Pancreas (tissue), 10 donors: ENCODE measurements around the gene DOCK11. TPM values are rescaled to one million over a fixed set of nuclear protein-coding genes. Genes with fewer than 3 reads are reported as not detected.

Experiments
- ATAC-seq, 4 donors: fragments of 200-7000 bp; cut with Tn5 transposase; one replicate each; pipeline versions ENCODE4 v1.8.0 to v1.9.1; 2020; ENCODE audit warnings: mild to moderate bottlenecking in 4 of 4, moderate library complexity in 4 of 4
- DNase-seq, 6 donors: peaks; one replicate each; pipeline ENCODE4 v3.0.0-alpha.2; 2020
- FAIRE-seq: peaks from 2 replicates; lab custom pipeline; 2012; peaks lifted over from hg19 to GRCh38; lab: Jason Lieb, UNC
- H3K27ac ChIP-seq, 4 donors: fragments of 200-600 bp; sonication (generic); 1 replicate in 3 of 4; 2 replicates in 1 of 4; pipeline versions ENCODE4 v1.5.0 to v1.8.0; 2020
- H3K27me3 ChIP-seq, 4 donors: fragments of 200-600 bp; one replicate each; pipeline ENCODE4 v1.8.0; 2021
- H3K36me3 ChIP-seq, 3 donors: fragments of 200-600 bp; sonication (generic) in 1 of 3; one replicate each; pipeline versions ENCODE4 v1.5.0 to v1.8.0; 2020 to 2021
- H3K4me1 ChIP-seq, 3 donors: fragments of 200-600 bp; one replicate each; pipeline ENCODE4 v1.8.0; 2021
- H3K4me3 ChIP-seq, 4 donors: fragments of 200-600 bp; sonication (generic) in 2 of 4; one replicate each; pipeline versions ENCODE4 v1.5.0 to v1.8.0; 2020 to 2021
- H3K9me3 ChIP-seq, 4 donors: fragments of 200-600 bp; one replicate each; pipeline ENCODE4 v1.8.0; 2021
- CTCF ChIP-seq, 4 donors: fragments of 200-600 bp; sonication (generic) in 3 of 4; IDR thresholded peaks; one replicate each; pipeline versions ENCODE4 v1.5.0 to v1.8.0; 2021; ENCODE audit warnings: antibody characterized with exemption in 4 of 4
- WGBS, 2 donors: extraction: QIAGEN DNeasy Blood & Tissue Kit; methylation state at CpG; one replicate each; pipeline ENCODE4 v1.1.7; 2013; 5-methylcytosine and 5-hydroxymethylcytosine counted together
- intact Hi-C, 3 donors: fragments of 100-400 bp; cut with DNase I; formaldehyde crosslinking; loops; one replicate each; pipeline versions ENCODE4 v1.11.1 to v1.14.2; 2022
- polyA plus RNA-seq, 2 donors: library from polyadenylated mRNA; stranded (reverse); fragments of 200-250 nt; gene quantifications; one replicate each; pipeline ENCODE4 v1.2.3, GENCODE V29; 2013
- total RNA-seq, 6 donors: library from RNA; stranded (reverse); fragmentation: NEBNext Ultra II Directional in 4 of 6; extraction: Animal tissue kit (Norgen Biotek cat#: 25700) in 4 of 6; gene quantifications; one replicate each; pipeline versions ENCODE4 v1.2.1 to v1.2.4, GENCODE V29; 2021 to 2023
- donor health status: healthy with polysubstance abuse.
- donor health status: DM: no; HTN: no; CAD: no; lungs with moderate emphysema.
- donor health status: DM: no; HTN: no; CAD: no.
- donor health status: control.
- donor health status: control.
- donor health status: Bipolar disorder and iron deficiency.
- donor health status: DM: yes; HTN: yes; CAD: no.
- donor health status: DM: no; HTN: no; CAD: no.
- donor health status: DM: no; HTN: no; CAD: no.
- donor health status: DM: yes; HTN: yes; CAD: no.

The DOCK11 gene
- total and polyA plus RNA-seq, 8 donors, result 0.65 to 8.1 (median 2.4) TPM

- TF ChIP-seq CTCF (IDR thresholded peaks at IDR 0.05), result no peak
Observed at GRCh38 chrX:118724775-118725174, 229.2 kb downstream of the DOCK11 start.

GRCh38 chrX:118726396-118726795 lies 230.8 kb downstream of the DOCK11 start:
- 66 to 77% methylated on average over 3 of the region's 3 CpGs for WGBS, 2 donors
- intact Hi-C loops, result no loop called here
- FAIRE-seq, result no peak

More at GRCh38 chrX:118724775-118725174, 229.2 kb downstream of the DOCK11 start:
- H3K4me1 ChIP-seq, result no peaks in the 10 kb centered on the region
- intact Hi-C loops, result no loop called here
- no peak overlapping the region for H3K4me3 ChIP-seq
- H3K27ac ChIP-seq, result no peak overlapping the region
- H3K9me3 ChIP-seq, result no peaks in the 10 kb centered on the region
- H3K36me3 ChIP-seq, result no peaks in the 10 kb centered on the region
- DNase-seq (no peak), ATAC-seq (no peak), FAIRE-seq (peak; percentile 84)
- H3K27me3 ChIP-seq, result no peaks in the 10 kb centered on the region
- 79 to 88% methylated on average over 7 of the region's 7 CpGs for WGBS, 2 donors

GRCh38 chrX:118726887-118727685 lies 231.5 kb downstream of the DOCK11 start, which contains the start of gene IL13RA1:
TSS of gene IL13RA1 (plus strand) at chrX:118727606. CDS start at chrX:118727639, 33 bp downstream.
- DNase-seq (peak; percentile 77 to 89 (median 87)), FAIRE-seq (peak; percentile 72), ATAC-seq (peak; percentile 89 to 94 (median 94))
- 1 to 36% methylated on average over 47 to 56 of the region's 56 CpGs for WGBS, 2 donors
- no peak for TF ChIP-seq CTCF (IDR thresholded peaks at IDR 0.05)
- no peaks in the 10 kb centered on the region for H3K36me3 ChIP-seq
- H3K9me3 ChIP-seq, result no peaks in the 10 kb centered on the region
- H3K4me1 ChIP-seq, result no peaks in the 10 kb centered on the region
- intact Hi-C loops, result no loop called here
- no peaks in the 10 kb centered on the region for H3K27me3 ChIP-seq
- peak within 1 kb of the TSS; percentile 40 to 70 (median 68) for H3K4me3 ChIP-seq
- peak within 1 kb of the TSS; percentile 85 to 91 (median 90) for H3K27ac ChIP-seq

More at GRCh38 chrX:118726396-118726795, 230.8 kb downstream of the DOCK11 start:
- no peak for TF ChIP-seq CTCF (IDR thresholded peaks at IDR 0.05)
- DNase-seq (no peak), ATAC-seq (no peak)
- Histone ChIP-seq H3K4me3 (peak overlapping the region in 2 of 4 donors; percentile 66 to 70), H3K4me1 (no peaks in the 10 kb centered on the region), H3K27ac (peak overlapping the region; percentile 85 to 91 (median 90)), H3K9me3 (no peaks in the 10 kb centered on the region), H3K27me3 (no peaks in the 10 kb centered on the region), H3K36me3 (no peaks in the 10 kb centered on the region)

DNA sequence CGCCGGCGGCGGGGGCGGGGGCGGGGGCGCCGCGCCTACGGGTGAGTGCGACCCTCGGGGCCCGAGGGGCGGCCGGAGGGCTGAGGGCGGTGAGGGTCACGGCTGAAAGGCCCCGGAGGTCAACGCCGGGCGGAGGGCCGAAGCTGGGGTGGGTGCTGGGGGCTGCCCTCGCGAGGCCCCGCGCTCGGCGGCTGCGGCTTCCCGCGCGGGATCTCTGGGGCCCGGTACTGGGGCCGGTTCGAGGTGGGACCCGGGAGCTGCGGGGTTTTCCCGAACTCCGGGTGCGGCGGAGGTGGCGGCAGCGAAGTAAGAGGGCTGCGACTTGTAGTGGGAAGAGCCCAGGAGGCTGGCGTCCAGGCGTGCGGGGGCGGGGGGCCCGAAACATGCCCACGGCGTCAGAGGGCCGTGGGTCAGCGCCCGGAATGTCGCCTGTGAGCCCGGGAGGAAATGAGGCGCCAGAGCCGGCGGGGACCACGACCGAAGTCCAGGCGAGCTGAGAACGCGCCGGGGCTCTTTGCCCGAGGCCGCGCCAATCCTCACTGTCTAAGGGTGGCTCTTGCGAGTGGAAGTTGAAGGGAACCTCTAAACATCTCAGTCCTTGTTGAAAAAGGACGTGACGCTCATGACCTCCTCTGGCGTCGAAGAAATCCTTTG lies 232.2 kb downstream of the DOCK11 start:
- Histone ChIP-seq H3K27me3 (no peaks in the 10 kb centered on the region), H3K4me3 (peak overlapping the region; percentile 40 to 70 (median 68)), H3K4me1 (no peaks in the 10 kb centered on the region), H3K36me3 (no peaks in the 10 kb centered on the region), H3K27ac (peak overlapping the region; percentile 77 to 91 (median 90)), H3K9me3 (no peaks in the 10 kb centered on the region)
- WGBS, 2 donors, result 1 to 33% methylated on average over 46 to 73 of the region's 73 CpGs
- intact Hi-C loops, result no loop called here
- peak; percentile 29 to 74 (median 52) for DNase-seq
- peak; percentile 19 to 38 (median 32) for ATAC-seq
- FAIRE-seq, result no peak
- no peak for TF ChIP-seq CTCF (IDR thresholded peaks at IDR 0.05)
